ENCODE data around the gene C20orf96.

C20orf96 gene

DNA sequence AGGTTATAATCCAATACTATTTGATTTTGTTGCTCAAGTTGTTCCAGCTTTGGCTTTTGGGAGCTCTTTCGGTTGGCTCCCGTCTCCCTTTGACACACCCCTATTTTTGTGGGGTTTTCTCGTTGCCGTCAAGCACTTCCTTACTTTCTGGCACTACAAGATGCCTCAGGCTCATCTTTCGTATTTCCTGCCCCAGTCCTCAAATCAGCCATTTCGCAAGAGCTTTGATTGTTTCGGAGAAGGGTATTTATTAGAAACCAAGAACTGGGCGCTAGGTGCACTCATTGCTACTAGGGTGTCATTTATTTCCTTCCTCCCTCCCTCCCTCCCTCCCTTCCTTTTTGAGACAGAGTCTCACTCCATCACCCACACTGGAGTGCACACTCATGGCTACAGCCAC is 21.5 kb upstream of the C20orf96 start:
- DNase-seq (ENCODE audit: low read depth) = no peak

DNA sequence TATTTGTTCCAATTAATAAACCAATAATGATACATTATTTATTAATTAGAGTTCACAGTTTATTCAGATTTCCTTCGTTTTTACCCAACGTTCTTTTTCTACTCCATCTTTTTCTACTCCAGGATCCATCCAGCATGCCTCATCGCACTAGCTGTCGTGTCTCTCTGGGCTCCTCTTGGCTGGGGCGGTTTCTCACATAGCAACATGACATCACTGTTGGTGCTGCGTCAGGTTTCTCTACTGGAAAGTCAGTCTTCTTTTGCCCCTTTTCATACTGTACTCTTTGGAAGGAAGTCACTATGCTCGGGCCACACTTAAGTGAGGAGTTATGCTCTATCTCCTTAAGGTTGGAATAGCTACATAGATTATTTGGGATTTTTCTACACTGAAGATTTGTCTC is 21.1 kb upstream of the C20orf96 start:
- no peak for DNase-seq (ENCODE audit: low read depth)

DNA sequence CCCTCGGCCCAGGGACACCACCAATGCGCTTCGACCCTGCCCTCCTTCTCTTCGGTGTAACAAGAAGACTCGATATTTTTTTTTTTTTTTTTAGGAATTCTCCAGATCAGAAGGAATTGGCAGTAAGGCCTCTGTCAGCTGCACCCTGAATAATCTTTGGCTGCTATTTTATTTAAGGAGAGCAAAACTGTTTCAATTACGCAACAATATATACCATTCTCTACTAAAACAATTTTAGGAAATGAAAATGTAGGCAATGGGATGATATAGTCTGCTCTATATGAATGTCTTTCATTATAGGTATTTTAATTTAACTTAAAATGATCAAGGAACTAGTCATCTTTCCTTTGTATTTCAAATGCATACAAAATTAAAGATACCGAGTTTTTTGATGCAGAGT is 20.1 kb upstream of the C20orf96 start:
- DNase-seq (ENCODE audit: low read depth) = no peak

DNA sequence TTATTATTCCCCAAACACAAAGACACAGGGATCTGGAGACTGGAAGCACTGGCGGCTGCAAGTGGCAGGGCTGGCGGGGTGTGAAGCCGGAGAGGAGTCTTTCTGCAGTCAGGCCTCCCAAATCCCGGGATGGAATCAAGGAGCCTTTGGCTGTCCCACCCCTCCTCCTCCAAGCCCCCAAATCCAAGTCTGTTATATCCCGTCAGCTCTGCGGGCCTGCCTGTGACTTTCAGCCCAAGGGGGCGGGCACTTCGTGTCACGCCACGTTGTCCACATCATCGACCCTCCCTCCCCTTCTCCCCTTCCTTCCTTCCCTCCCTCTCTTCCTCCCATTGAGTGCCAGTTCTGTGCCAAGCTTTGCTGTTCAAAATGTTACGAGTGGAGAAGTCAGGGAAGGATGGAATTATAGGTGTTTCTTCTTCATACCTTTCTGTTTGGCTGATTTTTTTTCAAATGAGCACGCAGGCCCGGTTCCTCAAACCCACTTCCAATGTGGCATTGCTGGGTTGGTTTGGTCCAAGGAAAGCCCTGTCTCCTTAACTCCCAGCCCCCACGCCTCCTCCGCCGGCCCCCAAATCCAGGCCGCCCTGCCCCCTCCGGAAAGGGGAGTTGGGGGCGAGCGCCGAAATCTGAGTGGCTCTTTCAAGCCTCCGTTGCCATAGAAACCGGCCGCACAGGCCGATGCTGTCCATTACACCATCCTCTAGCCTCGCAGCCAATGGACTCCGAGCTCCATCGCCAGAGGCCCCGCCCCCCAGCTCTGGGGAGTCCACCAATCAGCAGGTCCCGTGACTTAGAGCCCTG is 19.5 kb upstream of the C20orf96 start:
- peak; percentile 76 for DNase-seq (ENCODE audit: low read depth)

DNA sequence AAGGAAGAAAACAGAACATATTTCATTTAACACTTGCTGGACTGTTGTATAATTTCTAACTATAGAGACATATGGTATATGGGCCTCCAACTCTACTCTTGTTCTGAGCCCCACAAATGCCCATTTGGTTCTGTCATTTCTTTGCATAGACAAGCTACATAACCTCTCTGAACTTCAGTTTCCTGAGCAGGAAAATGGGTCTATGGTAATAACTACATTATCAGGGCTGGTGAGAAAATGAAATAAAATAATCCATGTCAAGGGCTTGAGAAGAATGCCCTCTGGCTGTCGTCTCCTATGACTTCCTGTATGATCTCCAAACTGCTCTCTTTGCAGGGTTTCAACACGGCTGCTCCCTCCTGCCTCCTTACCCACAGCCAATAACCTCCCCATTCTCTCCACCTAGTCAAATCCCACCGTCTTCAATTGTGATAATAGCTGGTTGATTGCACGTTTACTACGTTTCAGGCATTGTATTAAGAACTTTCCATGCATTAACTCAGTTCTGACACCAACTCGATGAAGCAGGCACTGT is 18.8 kb upstream of the C20orf96 start:
- DNase-seq (ENCODE audit: low read depth) = no peak

DNA sequence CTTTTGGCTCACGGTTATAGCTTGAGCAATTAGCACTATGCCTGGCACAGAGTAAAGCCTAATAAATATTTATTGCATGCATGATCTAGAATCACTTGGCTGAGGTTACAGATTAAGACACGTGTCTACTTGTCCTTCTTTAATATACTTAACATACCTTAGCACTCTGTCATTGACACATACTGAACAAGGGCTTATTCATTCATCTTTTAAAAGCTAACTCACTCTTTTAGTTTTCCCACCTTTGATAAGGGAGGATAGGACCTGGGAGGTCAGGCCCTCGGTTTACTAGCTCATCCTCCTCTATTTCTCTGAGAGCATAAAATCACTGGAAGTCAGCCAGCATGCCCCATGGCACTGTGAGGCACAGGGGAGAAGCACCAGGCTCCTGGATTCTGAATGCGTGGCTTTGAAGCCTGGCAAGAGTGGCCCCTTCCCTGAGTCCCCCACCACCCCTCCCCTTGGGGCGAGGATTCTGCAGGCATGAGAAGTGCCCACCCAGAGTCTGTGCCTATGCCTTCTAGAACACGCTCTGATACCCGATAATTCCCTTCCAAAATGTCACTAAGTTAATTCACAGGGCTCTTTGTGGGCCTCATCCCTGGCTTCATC is 18.0 kb upstream of the C20orf96 start:
- no peak for DNase-seq (ENCODE audit: low read depth)

DNA sequence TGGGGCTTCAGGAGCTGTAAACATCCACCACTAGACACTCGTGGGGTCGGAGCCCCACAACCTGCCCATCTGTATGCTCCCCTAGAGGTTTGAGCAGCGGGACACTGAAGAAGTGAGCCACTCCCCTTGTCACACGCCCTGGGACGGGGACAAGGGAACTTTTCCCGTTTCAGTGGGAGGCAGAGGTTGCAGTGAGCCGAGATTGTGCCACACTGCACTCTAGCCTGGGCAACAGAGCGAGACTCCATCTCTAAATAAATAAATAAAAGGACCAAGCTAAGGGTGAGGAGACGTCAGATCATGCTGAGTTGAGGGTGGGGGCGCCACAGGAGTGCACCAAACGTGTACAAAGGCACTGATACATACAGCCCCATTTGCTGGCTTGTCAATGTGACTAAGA is 15.2 kb upstream of the C20orf96 start:
- no peak for DNase-seq (ENCODE audit: low read depth)

DNA sequence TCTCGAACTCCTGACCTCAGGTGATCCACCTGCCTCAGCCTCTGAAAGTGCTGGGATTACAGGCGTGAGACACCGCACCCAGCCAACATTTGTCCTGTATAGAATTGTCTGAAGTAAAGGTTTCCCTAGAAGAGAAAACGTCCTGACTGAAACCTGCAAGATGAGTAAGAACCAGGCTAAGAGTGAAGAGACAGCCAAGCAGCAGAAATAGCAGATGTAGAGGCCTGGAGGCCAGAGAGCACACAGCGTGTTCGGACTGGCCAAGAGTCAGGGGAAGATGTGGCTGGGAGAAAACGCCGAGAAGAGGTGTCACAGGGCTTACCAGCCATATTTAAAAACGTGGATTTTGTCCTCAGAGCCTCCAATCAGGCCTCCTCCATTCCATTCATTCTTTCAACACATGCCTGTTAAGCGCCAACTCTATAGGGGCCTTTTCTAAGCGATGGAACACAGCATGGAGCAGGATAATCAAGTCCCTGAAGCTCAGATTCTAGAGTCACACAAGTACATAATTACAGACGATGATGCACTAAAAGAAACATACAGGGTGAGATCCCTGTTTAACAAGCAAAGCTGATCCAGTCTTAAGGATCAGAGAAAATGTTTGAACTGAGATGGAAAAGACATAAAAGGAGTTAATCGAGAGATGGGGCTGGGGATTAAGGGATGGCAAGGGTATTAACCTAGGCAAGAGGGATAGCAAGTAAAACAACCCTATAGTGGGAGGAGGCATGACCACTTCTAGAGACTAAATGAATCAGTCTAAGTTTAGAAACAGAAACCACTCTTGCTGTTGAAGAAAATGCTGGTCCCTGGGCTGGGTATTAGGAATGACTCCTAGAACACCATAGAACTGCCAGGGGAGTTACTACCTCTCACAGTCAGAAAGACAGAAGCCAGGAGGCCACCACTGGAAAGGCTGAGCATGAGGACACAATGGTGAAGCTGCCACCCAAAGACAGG is 11.6 kb upstream of the C20orf96 start:
- DNase-seq (ENCODE audit: low read depth) = no peak

DNA sequence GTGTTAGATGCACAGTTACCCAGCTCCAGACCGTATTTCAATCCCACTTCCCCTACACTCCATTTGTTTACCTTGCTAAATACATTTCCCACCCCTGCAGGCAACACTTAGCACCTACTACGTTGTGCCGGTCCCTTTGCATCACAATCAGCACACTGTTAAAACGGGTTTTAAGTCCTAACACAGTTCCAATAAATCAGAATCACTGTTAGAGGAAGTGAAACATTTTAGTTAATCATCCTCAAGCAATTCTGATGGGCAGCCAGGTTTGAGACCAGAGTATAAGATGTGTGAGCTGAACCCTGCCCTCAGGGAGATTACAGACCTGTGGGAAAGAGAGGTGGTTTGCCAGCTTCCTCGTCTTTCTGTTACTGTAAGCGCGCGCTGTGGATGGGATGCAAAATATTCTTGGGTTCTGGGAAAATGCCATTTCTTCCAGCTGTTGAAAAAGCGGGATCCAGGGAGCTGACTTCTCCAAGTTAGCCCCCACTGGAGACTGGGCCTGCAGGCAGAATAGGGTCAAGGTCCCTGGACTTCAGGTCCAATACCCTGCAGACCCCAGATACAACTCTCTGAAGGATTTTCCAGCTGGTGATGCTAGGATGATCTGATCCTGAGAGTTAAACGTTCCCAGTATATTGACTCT is 9.9 kb upstream of the C20orf96 start:
- DNase-seq (ENCODE audit: low read depth) = no peak

DNA sequence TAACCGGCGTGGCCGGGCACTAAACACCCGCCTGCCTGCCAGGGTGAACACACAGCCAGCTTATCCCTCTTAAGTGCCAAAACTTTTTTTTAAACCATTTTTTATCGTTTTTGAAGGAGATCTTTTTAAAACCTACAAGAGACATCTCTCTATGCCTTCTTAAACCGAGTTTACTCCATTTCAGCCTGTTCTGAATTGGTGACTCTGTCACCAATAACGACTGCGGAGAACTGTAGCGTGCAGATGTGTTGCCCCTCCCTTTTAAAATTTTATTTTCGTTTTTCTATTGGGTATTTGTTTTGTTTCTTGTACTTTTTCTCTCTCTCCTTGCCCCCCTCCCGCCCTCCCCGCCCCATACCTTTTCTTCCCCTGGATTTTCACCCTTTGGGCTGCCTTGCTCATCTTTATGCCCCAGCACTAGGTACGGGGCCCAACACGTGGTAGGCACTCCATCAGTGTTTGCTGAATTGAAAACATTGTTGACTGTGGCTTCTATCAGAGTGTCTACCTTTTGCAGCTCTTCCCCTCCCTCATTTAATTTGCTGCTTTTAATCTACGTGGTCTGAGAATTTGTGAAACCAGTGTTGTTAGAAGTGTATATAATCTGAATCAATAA is 8.3 kb upstream of the C20orf96 start:
- DNase-seq (ENCODE audit: low read depth) = no peak

DNA sequence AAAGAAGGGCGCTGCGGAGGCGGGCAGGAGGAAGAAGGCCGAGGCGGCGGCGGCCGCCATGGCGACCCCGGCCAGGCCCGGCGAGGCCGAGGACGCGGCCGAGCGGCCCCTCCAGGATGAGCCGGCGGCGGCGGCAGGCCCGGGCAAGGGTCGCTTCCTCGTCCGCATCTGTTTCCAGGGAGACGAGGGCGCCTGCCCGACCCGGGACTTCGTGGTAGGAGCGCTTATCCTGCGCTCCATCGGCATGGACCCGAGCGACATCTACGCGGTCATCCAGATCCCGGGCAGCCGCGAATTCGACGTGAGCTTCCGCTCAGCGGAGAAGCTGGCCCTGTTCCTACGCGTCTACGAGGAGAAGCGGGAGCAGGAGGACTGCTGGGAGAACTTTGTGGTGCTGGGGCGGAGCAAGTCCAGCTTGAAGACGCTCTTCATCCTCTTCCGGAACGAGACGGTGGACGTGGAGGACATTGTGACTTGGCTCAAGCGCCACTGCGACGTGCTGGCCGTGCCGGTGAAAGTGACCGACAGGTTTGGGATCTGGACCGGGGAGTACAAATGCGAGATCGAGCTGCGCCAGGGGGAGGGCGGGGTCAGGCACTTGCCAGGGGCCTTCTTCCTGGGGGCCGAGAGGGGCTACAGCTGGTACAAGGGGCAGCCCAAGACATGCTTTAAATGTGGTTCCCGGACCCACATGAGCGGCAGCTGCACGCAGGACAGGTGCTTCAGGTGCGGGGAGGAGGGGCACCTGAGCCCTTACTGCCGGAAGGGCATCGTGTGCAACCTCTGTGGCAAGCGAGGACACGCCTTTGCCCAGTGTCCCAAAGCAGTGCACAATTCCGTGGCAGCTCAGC is 7.6 kb upstream of the C20orf96 start:
- DNase-seq (ENCODE audit: low read depth) = peak; percentile 23

DNA sequence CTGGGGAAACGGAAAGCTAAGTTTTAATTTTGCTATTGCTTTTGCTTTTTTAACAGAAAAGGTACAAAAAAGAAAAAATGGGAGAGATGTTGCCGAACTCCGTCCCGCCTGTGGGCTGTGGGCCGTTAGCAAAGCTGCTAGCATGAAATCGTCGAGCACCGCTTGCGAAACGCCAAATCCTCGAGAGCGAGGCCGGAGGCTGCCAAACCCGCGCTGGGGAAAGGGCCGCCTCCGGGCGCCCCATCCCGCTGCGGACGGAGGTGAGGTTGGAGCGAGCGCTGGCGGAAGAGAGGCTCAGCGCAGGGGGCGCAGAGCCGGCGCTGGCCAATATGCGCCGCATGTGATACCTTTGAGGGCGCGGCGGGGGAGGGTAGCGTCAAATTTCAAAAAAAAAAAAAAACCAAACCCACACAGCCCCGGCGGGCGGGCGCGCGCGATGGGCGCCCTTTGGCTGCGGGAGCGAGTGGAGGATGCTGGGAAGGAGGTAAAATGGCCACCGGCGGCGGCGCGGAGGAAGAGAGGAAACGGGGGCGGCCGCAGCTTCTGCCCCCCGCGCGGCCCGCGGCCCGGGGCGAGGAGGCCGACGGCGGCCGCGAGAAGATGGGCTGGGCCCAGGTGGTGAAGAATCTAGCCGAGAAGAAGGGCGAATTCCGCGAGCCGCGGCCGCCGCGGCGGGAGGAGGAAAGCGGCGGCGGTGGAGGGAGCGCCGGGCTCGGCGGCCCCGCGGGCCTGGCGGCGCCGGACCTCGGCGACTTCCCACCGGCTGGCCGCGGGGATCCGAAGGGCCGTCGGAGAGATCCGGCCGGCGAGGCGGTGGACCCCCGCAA is 6.8 kb upstream of the C20orf96 start, which contains the start of gene ZCCHC3:
Gene ZCCHC3 (plus strand): TSS at position 473 of the 827 bp plus-strand sequence. CDS start 17 bp downstream, at position 490.
- DNase-seq (ENCODE audit: low read depth) = peak; percentile 76

DNA sequence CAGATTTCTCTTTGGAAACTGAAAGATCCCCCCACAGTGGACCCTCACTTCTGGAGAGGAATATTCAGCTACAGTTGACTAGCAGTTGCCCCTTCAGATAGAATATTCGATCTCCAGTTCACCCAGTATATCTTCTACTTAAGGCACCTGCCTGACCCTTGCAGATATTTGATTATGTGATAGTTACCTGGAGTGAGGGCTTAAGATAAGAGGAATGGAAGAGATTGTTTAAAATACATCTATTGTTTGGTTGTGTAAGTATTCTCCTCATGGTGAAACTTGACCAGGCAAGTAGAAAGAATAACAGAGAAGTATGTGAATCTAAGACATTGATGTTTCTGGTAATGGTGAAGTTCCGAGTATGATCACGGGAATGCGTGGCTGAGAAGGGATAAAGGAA is 5.3 kb upstream of the C20orf96 start:
- DNase-seq (ENCODE audit: low read depth) = no peak

DNA sequence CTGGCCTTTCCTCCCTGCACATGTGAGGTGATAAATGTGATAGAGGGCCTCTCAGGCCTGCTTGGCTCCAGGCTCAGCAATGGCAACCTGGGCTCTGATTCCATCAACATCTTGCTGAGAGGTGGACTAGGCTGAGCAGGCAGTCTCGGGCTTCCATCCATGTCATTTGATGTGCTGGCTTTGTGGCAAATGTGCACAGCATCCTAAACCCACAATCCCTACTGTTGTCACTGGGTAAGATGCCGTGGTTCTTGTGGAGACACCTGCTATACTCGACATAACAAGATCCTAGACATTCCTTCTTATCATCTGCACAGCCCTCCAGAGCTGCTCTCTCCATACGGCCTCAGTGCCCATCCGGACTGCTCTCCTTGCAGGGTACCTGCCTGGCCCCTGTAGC is 4.1 kb upstream of the C20orf96 start:
- no peak for DNase-seq (ENCODE audit: low read depth)

DNA sequence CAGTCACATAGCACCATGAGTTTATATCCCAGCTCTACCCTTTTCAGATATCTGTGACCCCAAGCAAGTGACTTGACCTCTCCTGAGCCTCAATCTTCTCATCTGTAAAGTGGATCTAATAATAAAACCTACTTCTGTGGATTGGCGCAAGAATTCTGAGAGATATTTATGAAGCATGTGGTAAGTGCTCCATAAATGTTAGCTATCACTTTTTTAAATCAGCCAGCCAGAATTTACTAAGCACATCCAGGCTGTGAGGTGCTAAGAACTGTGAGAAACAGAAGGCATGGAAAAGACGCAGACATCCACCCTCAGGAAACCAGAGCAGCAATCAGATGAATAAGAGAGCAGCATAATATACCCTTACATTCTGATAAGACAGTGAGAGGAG is 862 bp downstream of the C20orf96 start:
- DNase-seq (ENCODE audit: low read depth) = no peak

DNA sequence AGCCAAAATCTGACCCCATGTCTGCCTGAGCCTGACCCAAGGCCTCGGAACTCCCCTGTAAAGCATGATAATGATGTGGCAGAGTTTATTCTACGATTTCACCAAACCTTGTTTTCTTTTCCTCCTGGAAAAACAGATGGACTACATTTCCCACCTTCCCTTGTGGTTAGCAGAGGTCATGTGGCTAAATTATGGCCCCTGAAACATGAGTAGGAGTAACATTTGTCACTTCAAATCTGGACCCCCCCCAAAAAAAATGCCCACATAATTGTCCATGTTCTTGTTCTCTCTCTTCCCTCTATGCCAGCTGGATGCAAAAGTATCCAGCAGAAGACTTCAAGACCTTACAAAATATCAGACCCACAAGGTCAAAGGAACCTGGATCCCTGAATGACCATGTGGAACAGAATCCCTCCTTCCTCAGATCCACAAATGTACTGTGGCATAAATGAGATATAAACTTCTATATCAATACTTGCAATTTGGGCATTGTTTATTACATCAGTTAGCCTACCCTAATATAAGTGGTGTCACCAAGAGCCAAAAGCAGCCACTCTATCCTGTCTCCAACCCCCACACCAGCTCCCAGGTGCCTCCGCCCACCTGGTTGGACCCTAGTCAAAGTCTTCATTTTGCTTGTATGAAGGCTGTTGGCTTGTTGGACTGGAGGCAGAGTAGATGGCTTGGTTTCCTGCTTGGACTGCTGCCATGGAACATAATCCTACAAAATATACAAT is 1.4 kb downstream of the C20orf96 start:
- DNase-seq (ENCODE audit: low read depth) = no peak

DNA sequence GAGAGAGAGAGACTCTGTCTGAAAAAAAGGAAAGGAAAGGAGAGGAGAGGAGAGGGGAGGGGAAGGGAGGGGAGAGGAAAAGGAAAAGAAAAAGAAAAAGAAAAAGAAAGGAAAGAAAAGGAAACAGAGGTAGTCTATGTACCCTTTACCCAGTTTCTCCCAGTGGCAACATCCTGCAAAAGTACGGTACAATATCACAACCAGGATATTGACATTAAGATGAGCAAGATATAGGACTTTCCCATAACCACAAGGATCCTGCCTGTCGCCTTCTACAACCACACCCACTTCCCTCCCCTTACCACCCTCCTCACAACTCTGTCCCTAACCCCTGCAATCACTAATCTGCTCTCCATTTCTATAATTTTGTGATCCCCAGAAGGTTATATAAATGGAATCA is 4.0 kb downstream of the C20orf96 start:
- no peak for DNase-seq (ENCODE audit: low read depth)

DNA sequence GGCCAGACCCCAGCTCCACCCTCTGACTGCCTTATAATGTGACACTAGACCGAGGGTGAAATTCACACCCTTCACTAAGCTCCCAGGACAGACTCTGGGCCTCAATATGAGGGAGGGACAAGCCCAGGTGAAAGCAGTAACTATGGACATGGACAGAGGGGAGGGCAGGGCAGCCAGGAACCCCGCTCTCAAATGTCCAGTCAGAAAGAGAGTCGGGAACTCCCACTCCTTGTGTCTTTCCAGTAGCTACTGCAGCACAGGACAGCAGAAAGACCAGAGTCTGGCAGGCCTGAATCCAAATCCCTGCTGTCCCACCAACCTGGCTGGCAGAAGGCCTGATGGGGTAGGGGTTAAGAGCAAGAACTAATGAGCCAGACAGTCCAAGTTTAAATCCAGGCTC is 6.4 kb downstream of the C20orf96 start:
- no peak for DNase-seq (ENCODE audit: low read depth)

Measured in activated T-cell treated with anti-CD3 and anti-CD28 coated beads for 24 hours (primary cell).